ENCODE measurements around the gene CCP110.

The CCP110 gene

GRCh38 chr16:19599968-19600716, 76.4 kb downstream of the CCP110 start:
- DNase-seq (ENCODE audit: low spot score), result no peak

- peak; percentile 62 for DNase-seq (ENCODE audit: low spot score)
Observed at GRCh38 chr16:19601083-19601976, 77.6 kb downstream of the CCP110 start.
